GM12878 (cell line): Measurements from ENCODE around the gene CDH7. TPM values are rescaled to one million over a fixed set of nuclear protein-coding genes. Genes with fewer than 3 reads are reported as not detected.

ENCODE experiments used
- ATAC-seq: fragments of 200-7000 bp; cut with Tn5 transposase; 3 replicates; pipeline ENCODE4 v1.9.1; 2020; ENCODE audit warnings: mild to moderate bottlenecking, moderate library complexity
- BruUV-seq: library from RNA; stranded (reverse); fragments of 400-500 nt; replicated peaks from 2 replicates; lab custom pipeline; 2021; lab: Mats Ljungman, UMichigan
- CTCF ChIA-PET: fragments of 300-600 bp; sonication (Branson Sonifier 250); formaldehyde crosslinking; extraction: SDS; loops from one replicate; lab custom pipeline; 2021; ENCODE audit warnings: inconsistent platforms; lab: Yijun Ruan, JAX
- POLR2A ChIA-PET: fragments of 350-600 bp; formaldehyde crosslinking; extraction: SDS; loops from one replicate; lab custom pipeline; 2021; ENCODE audit warnings: inconsistent platforms; lab: Charles Lee
- RAD21 ChIA-PET: fragments of 300-600 bp; sonication (Branson Sonifier 250); formaldehyde crosslinking; loops from one replicate; lab custom pipeline; 2023; ENCODE audit warnings: antibody characterized with exemption; ENCODE audit not compliant: unreplicated experiment; lab: Charles Lee
- SMC1A ChIA-PET: fragments of 300-600 bp; sonication (Branson Sonifier 250); formaldehyde crosslinking; loops from one replicate; lab custom pipeline; 2023; ENCODE audit not compliant: unreplicated experiment, uncharacterized antibody; lab: Charles Lee
- DNase-seq: peaks from one replicate; pipeline ENCODE4 v3.0.0-alpha.2; 2011; ENCODE audit warnings: low read depth, low spot score
- FAIRE-seq: peaks from 3 replicates; lab custom pipeline; 2011; peaks lifted over from hg19 to GRCh38; lab: Jason Lieb, UNC
- H2AFZ ChIP-seq: 2 replicates; pipeline ENCODE4 v1.6.0; 2011; ENCODE audit warnings: low read depth, low read length, control low read depth; ENCODE audit not compliant: control insufficient read depth
- H3K27ac ChIP-seq: 2 replicates; pipeline ENCODE4 v1.5.1; 2011; ENCODE audit warnings: control low read depth; ENCODE audit not compliant: control insufficient read depth, insufficient read depth
- H3K27me3 ChIP-seq, 2 experiments: replicated peaks in 1 of 2; 2 replicates each; pipeline versions ENCODE4 v1.6.0 to v1.6.1; 2011; ENCODE audit warnings: low read length in 1 of 2; ENCODE audit not compliant: control insufficient read depth in 2 of 2, insufficient read depth in 2 of 2
- H3K36me3 ChIP-seq, 2 experiments: 2 replicates each; pipeline ENCODE4 v1.5.1; 2011; ENCODE audit warnings: low read length in 1 of 2; ENCODE audit not compliant: control insufficient read depth in 2 of 2, insufficient read depth in 2 of 2
- H3K4me1 ChIP-seq: 2 replicates; pipeline ENCODE4 v1.6.1; 2011; ENCODE audit warnings: mild to moderate bottlenecking, low read length, moderate library complexity, mixed read lengths; ENCODE audit not compliant: control insufficient read depth, insufficient read depth
- H3K4me2 ChIP-seq: 2 replicates; pipeline ENCODE4 v1.6.0; 2011; ENCODE audit warnings: control low read depth; ENCODE audit not compliant: control insufficient read depth, insufficient read depth
- H3K4me3 ChIP-seq: fragments of 200-600 bp; sonication (generic); 2 replicates; pipeline ENCODE4 v1.5.1; 2016
- H3K79me2 ChIP-seq: 2 replicates; pipeline ENCODE4 v1.6.0; 2011; ENCODE audit warnings: low read length; ENCODE audit not compliant: control insufficient read depth, insufficient read depth
- H3K9ac ChIP-seq: 2 replicates; pipeline ENCODE4 v1.8.0; 2011; ENCODE audit warnings: low read length, control low read depth, mixed read lengths; ENCODE audit not compliant: control insufficient read depth, insufficient read depth
- H3K9me3 ChIP-seq: replicated peaks from 3 replicates; pipeline ENCODE4 v1.5.1; 2011; ENCODE audit warnings: mild to moderate bottlenecking, low read length; ENCODE audit not compliant: control insufficient read depth, insufficient read depth
- H4K20me1 ChIP-seq: 2 replicates; pipeline ENCODE4 v1.6.0; 2011; ENCODE audit not compliant: control insufficient read depth, insufficient read depth
- BMI1 ChIP-seq: fragments of 450-650 bp; IDR thresholded peaks from 2 replicates; pipeline ENCODE4 v1.6.1; 2016; ENCODE audit warnings: mild to moderate bottlenecking, moderate library complexity, borderline replicate concordance
- BRCA1 ChIP-seq: IDR thresholded peaks from 2 replicates; pipeline ENCODE4 v1.6.1; 2011; ENCODE audit warnings: low read depth, low read length, improper control_type of control experiment
- CHD2 ChIP-seq: IDR thresholded peaks from 2 replicates; pipeline ENCODE4 v1.6.1; 2011; ENCODE audit warnings: low read depth, low read length, improper control_type of control experiment, borderline replicate concordance
- DPF2 ChIP-seq: fragments of 450-650 bp; IDR thresholded peaks from 2 replicates; pipeline ENCODE4 v1.6.1; 2017; ENCODE audit warnings: mild to moderate bottlenecking
- EGR1 ChIP-seq, 2 experiments: IDR thresholded peaks; 1 replicate in 1 of 2; 2 replicates in 1 of 2; pipeline ENCODE4 v1.6.1; 2011 to 2012; ENCODE audit warnings: low read depth in 2 of 2, low read length in 2 of 2, borderline replicate concordance in 1 of 2, mild to moderate bottlenecking in 1 of 2, moderate library complexity in 1 of 2
- FOXM1 ChIP-seq: IDR thresholded peaks from 2 replicates; pipeline ENCODE4 v1.6.1; 2012; ENCODE audit warnings: low read depth, mild to moderate bottlenecking, inconsistent platforms, low read length, moderate library complexity
- HDGF ChIP-seq: fragments of 450-650 bp; IDR thresholded peaks from 2 replicates; pipeline ENCODE4 v1.6.1; 2016; ENCODE audit warnings: antibody characterized with exemption
- LARP7 ChIP-seq: fragments of 450-650 bp; IDR thresholded peaks from 2 replicates; pipeline ENCODE4 v1.6.1; 2017; ENCODE audit warnings: mild to moderate bottlenecking
- NFYA ChIP-seq: IDR thresholded peaks from 2 replicates; pipeline ENCODE4 v1.6.1; 2011; ENCODE audit warnings: low read depth, mild to moderate bottlenecking, low read length, improper control_type of control experiment, borderline replicate concordance
- NKRF ChIP-seq: fragments of 450-650 bp; conservative IDR thresholded peaks from 2 replicates; pipeline ENCODE4 v1.6.1; 2017; ENCODE audit warnings: mild to moderate bottlenecking, moderate library complexity
- SMC3 ChIP-seq: IDR thresholded peaks from 2 replicates; pipeline ENCODE4 v1.6.1; 2011; ENCODE audit warnings: low read length, improper control_type of control experiment, borderline replicate concordance
- SREBF2 ChIP-seq: IDR thresholded peaks from 2 replicates; pipeline ENCODE4 v1.6.1; 2012; ENCODE audit warnings: mild to moderate bottlenecking, low read length
- ZNF217 ChIP-seq: fragments of 450-650 bp; IDR thresholded peaks from 2 replicates; pipeline ENCODE4 v1.6.1; 2017; ENCODE audit warnings: antibody characterized with exemption, mild to moderate bottlenecking
- ZNF622 ChIP-seq: fragments of 450-650 bp; IDR thresholded peaks from 2 replicates; pipeline ENCODE4 v1.6.1; 2017; ENCODE audit warnings: mild to moderate bottlenecking, inconsistent platforms
- ZNF687 ChIP-seq: fragments of 450-650 bp; IDR thresholded peaks from 2 replicates; pipeline ENCODE4 v1.6.1; 2017; ENCODE audit warnings: mild to moderate bottlenecking, moderate library complexity
- WGBS: methylation state at CpG from one replicate; pipeline ENCODE4 v1.1.6; 2016; ENCODE audit warnings: low lambda C conversion rate; ENCODE audit not compliant: insufficient replicate concordance, insufficient coverage; ENCODE audit errors: missing lambda C conversion rate; 5-methylcytosine and 5-hydroxymethylcytosine counted together
- in situ Hi-C: fragments of 300-500 bp; cut with MboI; formaldehyde crosslinking; loops from 9 replicates; pipeline ENCODE4 v1.14.3; 2018; ENCODE audit warnings: mixed read lengths
- intact Hi-C: fragments of 100-400 bp; cut with micrococcal nuclease; formaldehyde crosslinking; loops from one replicate; pipeline ENCODE4 v1.14.2; 2022; ENCODE audit not compliant: unreplicated experiment
- polyA plus RNA-seq, 11 experiments: library from polyadenylated mRNA; depleted of rRNA in 4 of 11; unstranded in 6 of 11; stranded (reverse) in 5 of 11; fragments of >200 nt; fragmentation: Nextera tagmentation in 4 of 11; fragmentation: Illumina TruSeq in 1 of 11; extraction: Ambion mirVana in 4 of 11; extraction: Trizol in 1 of 11; gene quantifications; 1 replicate in 1 of 11; 2 replicates in 10 of 11; pipeline versions ENCODE4 v1.2.1 to v1.2.3, GENCODE V29; 2011 to 2016; ENCODE audit warnings: inconsistent platforms in 2 of 11, missing spikeins in 2 of 11, low read depth in 1 of 11
- total RNA-seq, 4 experiments: library from RNA; depleted of rRNA in 3 of 4; stranded (reverse); fragments of >200 nt in 3 of 4; fragmentation: Illumina TruSeq in 1 of 4; extraction: Trizol in 1 of 4; gene quantifications; 2 replicates each; pipeline versions ENCODE4 v1.2.1 to v1.2.3, GENCODE V29; 2013 to 2021

The CDH7 gene
- total and polyA plus RNA-seq, 10 of the 15 experiments (the other 5 are each of a cell fraction or from before 2014, with no cell fraction given) = 0.03 TPM; not detected in 9

GRCh38 chr18:65751155-65752085, 608 bp downstream of the CDH7 start:
- H3K4me1 ChIP-seq = no peaks in the 10 kb centered on the region
- 40% methylated on average over 41 of the region's 42 CpGs for WGBS
- H3K9me3 ChIP-seq = no peaks in the 10 kb centered on the region
- TF ChIP-seq HDGF (no peak), LARP7 (no peak), SREBF2 (no peak), DPF2 (no peak), ZNF687 (no peak), EGR1 (IDR thresholded peaks at IDR 0.05; ENCODE audit: borderline replicate concordance in 1 of 2, low read depth in 2 of 2, low read length in 2 of 2) (no peak), NKRF (no peak), NFYA (no peak), ZNF622 (no peak), ZNF217 (no peak), BMI1 (no peak), CHD2 (no peak), FOXM1 (no peak), SMC3 (no peak), BRCA1 (no peak)
- TF ChIP-seq, all 136 proteins: peak for 0
- in situ Hi-C loops (no loop called here), intact Hi-C loops (no loop called here)
- H4K20me1 ChIP-seq = no peaks in the 10 kb centered on the region
- no peaks in the 10 kb centered on the region for H3K36me3 ChIP-seq
- H3K27me3 ChIP-seq = peaks cover 0 to 2% of the 10 kb centered on the region in 2 experiments; a peak in 2 of 4 replicates
- CTCF ChIA-PET = interaction anchor here (0.9 to 3.9 kb wide), 2 partner anchors 8 to 185 kb away, joined by 3 to 19 read pairs; no protein-coding TSS in a partner anchor
- DNase-seq (no peak), FAIRE-seq (no peak), ATAC-seq (no peak)
- H3K79me2 ChIP-seq = no peaks in the 10 kb centered on the region
- H3K4me2 ChIP-seq = no peak overlapping the region
- SMC1A ChIA-PET = interaction anchor here (0.5 kb wide), 1 partner anchor 15 kb away, joined by 4 read pairs; no protein-coding TSS in a partner anchor
- POLR2A ChIA-PET = no interaction called here
- no peak overlapping the region for H3K9ac ChIP-seq
- no peak overlapping the region for H3K4me3 ChIP-seq
- BruUV-seq = no TSS peak
- no peak overlapping the region for H3K27ac ChIP-seq
- RAD21 ChIA-PET = no interaction called here
- H2AFZ ChIP-seq = no peak overlapping the region
